Keratinocyte (primary cell): ENCODE measurements around the gene AKNA. TPM values are rescaled to one million over a fixed set of nuclear protein-coding genes. Genes with fewer than 3 reads are reported as not detected.
A peak's percentile ranks its signal among the peaks of the same experiment; 100 is the strongest.

Experiments
- DNase-seq: peaks from one replicate; pipeline ENCODE4 v3.0.0-alpha.2; 2011; ENCODE audit warnings: low read depth, missing footprints, low spot score
- FAIRE-seq: peaks from 2 replicates; lab custom pipeline; 2011; peaks lifted over from hg19 to GRCh38; lab: Jason Lieb, UNC
- H2AFZ ChIP-seq: 2 replicates; pipeline ENCODE4 v1.6.0; 2012; ENCODE audit warnings: low read length, control low read depth, inconsistent platforms; ENCODE audit not compliant: control insufficient read depth
- H3K27ac ChIP-seq: 2 replicates; pipeline ENCODE4 v1.5.1; 2011; ENCODE audit warnings: low read length; ENCODE audit not compliant: control insufficient read depth, insufficient read depth
- H3K27me3 ChIP-seq: 3 replicates; pipeline ENCODE4 v1.6.0; 2011; ENCODE audit warnings: low read length; ENCODE audit not compliant: control insufficient read depth, insufficient read depth; ENCODE audit errors: extremely low read depth
- H3K36me3 ChIP-seq, 2 experiments: 2 replicates in 1 of 2; 3 replicates in 1 of 2; pipeline ENCODE4 v1.5.1; 2011; ENCODE audit warnings: low read length in 2 of 2, mild to moderate bottlenecking in 1 of 2; ENCODE audit not compliant: control insufficient read depth in 2 of 2, insufficient read depth in 2 of 2; ENCODE audit errors: extremely low read depth in 1 of 2
- H3K4me1 ChIP-seq: 3 replicates; pipeline ENCODE4 v1.5.1; 2011; ENCODE audit warnings: low read length; ENCODE audit not compliant: control insufficient read depth, insufficient read depth; ENCODE audit errors: extremely low read depth
- H3K4me2 ChIP-seq: 3 replicates; pipeline ENCODE4 v1.6.0; 2011; ENCODE audit warnings: low read depth, low read length; ENCODE audit not compliant: control insufficient read depth, insufficient read depth; ENCODE audit errors: extremely low read depth
- H3K4me3 ChIP-seq, 3 experiments: fragments of 200-600 bp in 1 of 3; sonication (generic) in 1 of 3; 2 replicates in 2 of 3; 3 replicates in 1 of 3; pipeline ENCODE4 v1.5.1; 2011 to 2016; ENCODE audit warnings: low read length in 3 of 3, mild to moderate bottlenecking in 3 of 3, control low read depth in 2 of 3, inconsistent platforms in 1 of 3, low read depth in 1 of 3, mixed read lengths in 1 of 3, mixed run types in 1 of 3, moderate library complexity in 1 of 3; ENCODE audit not compliant: control insufficient read depth in 2 of 3, insufficient read depth in 2 of 3; ENCODE audit errors: extremely low read depth in 1 of 3
- H3K79me2 ChIP-seq: 2 replicates; pipeline ENCODE4 v1.6.0; 2012; ENCODE audit warnings: low read length; ENCODE audit not compliant: control insufficient read depth, insufficient read depth
- H3K9ac ChIP-seq: 3 replicates; pipeline ENCODE4 v1.6.0; 2011; ENCODE audit warnings: low read length; ENCODE audit not compliant: control insufficient read depth, insufficient read depth; ENCODE audit errors: extremely low read depth
- H3K9me1 ChIP-seq: 3 replicates; pipeline ENCODE4 v1.6.0; 2011; ENCODE audit warnings: low read length; ENCODE audit not compliant: control insufficient read depth, insufficient read depth; ENCODE audit errors: extremely low read depth
- H3K9me3 ChIP-seq: 2 replicates; pipeline ENCODE4 v1.5.1; 2012; ENCODE audit warnings: low read depth, low read length; ENCODE audit not compliant: control insufficient read depth
- H4K20me1 ChIP-seq: 3 replicates; pipeline ENCODE4 v1.6.0; 2011; ENCODE audit warnings: low read length; ENCODE audit not compliant: control insufficient read depth, insufficient read depth; ENCODE audit errors: extremely low read depth
- CTCF ChIP-seq, 3 experiments: IDR thresholded peaks in 1 of 3; conservative IDR thresholded peaks in 1 of 3; optimal IDR thresholded peaks in 1 of 3; 2 replicates in 2 of 3; 3 replicates in 1 of 3; pipeline versions ENCODE3 to v1.5.1; 2011; ENCODE audit warnings: low read length in 3 of 3, mild to moderate bottlenecking in 3 of 3, moderate library complexity in 2 of 3, control low read depth in 1 of 3, inconsistent platforms in 1 of 3; ENCODE audit not compliant: insufficient read depth in 2 of 3; ENCODE audit errors: extremely low read depth in 1 of 3
- EZH2 ChIP-seq: IDR thresholded peaks from one replicate; pipeline ENCODE4 v1.6.1; 2012; ENCODE audit warnings: inconsistent platforms, mild to moderate bottlenecking, low read length, moderate library complexity
- dilution Hi-C: fragments of 300-500 bp; cut with MboI; formaldehyde crosslinking; loops from one replicate; pipeline ENCODE4 v1.7.0; 2020; ENCODE audit warnings: low sequenced_read_pairs; ENCODE audit not compliant: extremely low pct_ligation_motif_present
- polyA plus RNA-seq, 5 experiments: library from polyadenylated mRNA; depleted of rRNA in 3 of 5; stranded (reverse) in 3 of 5; stranded (forward) in 1 of 5; unstranded in 1 of 5; fragments of >200 nt; gene quantifications; 1 replicate in 1 of 5; 2 replicates in 3 of 5; 3 replicates in 1 of 5; pipeline versions ENCODE4 v1.2.1 to v1.2.3, GENCODE V29; 2011 to 2012; ENCODE audit warnings: missing spikeins in 2 of 5, low read depth in 1 of 5, low replicate concordance in 1 of 5

AKNA gene
- polyA plus RNA-seq, 1 donor (not counting 4 experiments of a cell fraction or from before 2014, with no cell fraction given), result 0.79 TPM

GRCh38 chr9:114400772-114401171, 13.0 kb upstream of the AKNA start:
- Histone ChIP-seq H3K36me3 (peaks cover 0 to 1% of the 10 kb centered on the region in 2 experiments), H4K20me1 (no peaks in the 10 kb centered on the region), H2AFZ (no peak overlapping the region), H3K79me2 (no peaks in the 10 kb centered on the region), H3K4me1 (peaks cover 37% of the 10 kb centered on the region), H3K4me3 (no peak overlapping the region), H3K9ac (no peak overlapping the region), H3K9me1 (peaks cover 3% of the 10 kb centered on the region), H3K4me2 (no peak overlapping the region), H3K9me3 (no peaks in the 10 kb centered on the region), H3K27ac (no peak overlapping the region), H3K27me3 (no peaks in the 10 kb centered on the region)
- TF ChIP-seq CTCF (optimal IDR thresholded peaks at IDR 0.05 in 1 of 3, IDR thresholded peaks at IDR 0.05 in 1 of 3, conservative IDR thresholded peaks at IDR 0.05 in 1 of 3; ENCODE audit: extremely low read depth in 1 of 3, insufficient read depth in 2 of 3, low read length in 3 of 3) (no peak), EZH2 (no peak)
- dilution Hi-C loops, result no loop called here
- FAIRE-seq, result no peak
- DNase-seq, result no peak

GRCh38 chr9:114400219-114400618, 12.4 kb upstream of the AKNA start:
- Histone ChIP-seq H3K79me2 (no peaks in the 10 kb centered on the region), H3K9ac (peak overlapping the region; percentile 11), H2AFZ (no peak overlapping the region), H3K4me3 (no peak overlapping the region), H3K36me3 (peaks cover 0 to 1% of the 10 kb centered on the region in 2 experiments), H3K9me3 (no peaks in the 10 kb centered on the region), H3K27me3 (no peaks in the 10 kb centered on the region), H3K4me1 (peaks cover 34% of the 10 kb centered on the region), H3K4me2 (peak overlapping the region; percentile 62), H3K9me1 (peaks cover 3% of the 10 kb centered on the region), H3K27ac (peak overlapping the region; percentile 42), H4K20me1 (no peaks in the 10 kb centered on the region)
- TF ChIP-seq EZH2 (no peak), CTCF (optimal IDR thresholded peaks at IDR 0.05 in 1 of 3, IDR thresholded peaks at IDR 0.05 in 1 of 3, conservative IDR thresholded peaks at IDR 0.05 in 1 of 3; ENCODE audit: extremely low read depth in 1 of 3, insufficient read depth in 2 of 3, low read length in 3 of 3) (no peak)
- dilution Hi-C loops, result no loop called here
- DNase-seq (no peak), FAIRE-seq (peak; percentile 90)
